GM23338 (cell line): Measurements from ENCODE around the gene GNA15. TPM values are rescaled to one million over a fixed set of nuclear protein-coding genes. Genes with fewer than 3 reads are reported as not detected.

Experiments
- NANOG ChIP-seq: IDR thresholded peaks from 2 replicates; pipeline ENCODE4 v1.6.1; 2016; ENCODE audit warnings: antibody characterized with exemption, borderline replicate concordance
- POLR2AphosphoS5 ChIP-seq: IDR thresholded peaks from 2 replicates; pipeline ENCODE4 v1.6.1; 2016; ENCODE audit warnings: antibody characterized with exemption, low read depth
- REST ChIP-seq: IDR thresholded peaks from one replicate; pipeline ENCODE4 v1.6.1; 2018; ENCODE audit warnings: antibody characterized with exemption; ENCODE audit not compliant: unreplicated experiment
- ZNF462 ChIP-seq: fragments of 250-450 bp; sonication (Bioruptor Pico); IDR thresholded peaks from 2 replicates; pipeline ENCODE4 v1.5.0; 2020; ENCODE audit warnings: mild to moderate bottlenecking, moderate library complexity
- polyA plus RNA-seq: library from polyadenylated mRNA; unstranded; fragments of >200 nt; fragmentation: Nextera tagmentation; extraction: Ambion mirVana; gene quantifications from 2 replicates; pipeline ENCODE4 v1.2.1, GENCODE V29; 2016
- total RNA-seq: library from RNA; depleted of rRNA; stranded (reverse); fragments of >200 nt; shearing (Covaris generic); gene quantifications from 2 replicates; pipeline ENCODE4 v1.2.3, GENCODE V29; 2014

Gene GNA15
- total and polyA plus RNA-seq, 2 experiments from 2014 or later, result 0.14 to 0.31 TPM

GRCh38 chr19:3162418-3163229, 26.8 kb downstream of the GNA15 start (continued):
- TF ChIP-seq ZNF462 (CRISPR knock-in tag), result no peak
- TF ChIP-seq POLR2AphosphoS5, result no peak
- TF ChIP-seq REST, result no peak
- no peak for TF ChIP-seq NANOG
